WTC11 (cell line): ENCODE data around the gene SLC6A18. TPM values are rescaled to one million over a fixed set of nuclear protein-coding genes. Genes with fewer than 3 reads are reported as not detected.

ENCODE experiments used
- ATAC-seq: fragments of 200-7000 bp; cut with Tn5 transposase; 2 replicates; pipeline ENCODE4 v1.10.0; 2021; ENCODE audit warnings: mild to moderate bottlenecking, moderate library complexity
- CTCF ChIA-PET: fragments of 300-600 bp; sonication (Branson Sonifier 250); formaldehyde crosslinking; loops from one replicate; lab custom pipeline; 2021; ENCODE audit warnings: antibody characterized with exemption; lab: Charles Lee
- POLR2A ChIA-PET: fragments of 350-600 bp; sonication (Branson Sonifier 250); formaldehyde crosslinking; loops from one replicate; lab custom pipeline; 2021; ENCODE audit warnings: antibody characterized with exemption; lab: Charles Lee
- DNase-seq: peaks from one replicate; pipeline ENCODE4 v3.0.0; 2021; ENCODE audit warnings: low spot score
- H3K27ac Mint-ChIP-seq: 2 replicates; pipeline ENCODE4 v1.8.0; 2021; ENCODE audit warnings: mixed read lengths
- H3K27me3 Mint-ChIP-seq: 2 replicates; pipeline ENCODE4 v1.8.0; 2021; ENCODE audit warnings: low read depth, mild to moderate bottlenecking, moderate library complexity, mixed read lengths
- H3K36me3 Mint-ChIP-seq: 2 replicates; pipeline ENCODE4 v1.8.0; 2021; ENCODE audit warnings: mixed read lengths
- H3K4me1 Mint-ChIP-seq: 2 replicates; pipeline ENCODE4 v1.8.0; 2022; ENCODE audit warnings: mixed read lengths
- H3K4me3 Mint-ChIP-seq: 2 replicates; pipeline ENCODE4 v1.8.0; 2021; ENCODE audit warnings: mild to moderate bottlenecking, moderate library complexity, mixed read lengths
- H3K9me3 Mint-ChIP-seq: 2 replicates; pipeline ENCODE4 v1.8.0; 2021; ENCODE audit warnings: mixed read lengths
- CREB1 ChIP-seq: sonication (generic); formaldehyde crosslinking; IDR thresholded peaks from 2 replicates; pipeline ENCODE4 v1.8.0; 2023; ENCODE audit warnings: mild to moderate bottlenecking, missing genetic modification reagents
- CREM ChIP-seq: sonication (generic); formaldehyde crosslinking; IDR thresholded peaks from 2 replicates; pipeline ENCODE4 v1.8.1; 2022; ENCODE audit warnings: mild to moderate bottlenecking, missing genetic modification reagents, moderate library complexity
- E2F5 ChIP-seq: sonication (generic); formaldehyde crosslinking; IDR thresholded peaks from 2 replicates; pipeline ENCODE4 v1.8.1; 2022; ENCODE audit warnings: mild to moderate bottlenecking, moderate library complexity, missing genetic modification reagents
- HMGA2 ChIP-seq: fragments of 250-450 bp; sonication (Bioruptor Pico); IDR thresholded peaks from 2 replicates; pipeline ENCODE4 v1.4.0; 2021; ENCODE audit warnings: mild to moderate bottlenecking, moderate library complexity
- IRF2 ChIP-seq: sonication (generic); formaldehyde crosslinking; IDR thresholded peaks from 2 replicates; pipeline ENCODE4 v1.8.0; 2022; ENCODE audit warnings: low read depth, missing genetic modification reagents, borderline replicate concordance
- JAZF1 ChIP-seq: fragments of 250-450 bp; sonication (Bioruptor Pico); IDR thresholded peaks from 2 replicates; pipeline ENCODE4 v1.9.0; 2021; ENCODE audit warnings: moderate library complexity, mild to moderate bottlenecking, inconsistent platforms
- KAT7 ChIP-seq: sonication (generic); formaldehyde crosslinking; IDR thresholded peaks from 2 replicates; pipeline ENCODE4 v1.8.1; 2023; ENCODE audit warnings: missing genetic modification reagents, mild to moderate bottlenecking, borderline replicate concordance
- PRDM15 ChIP-seq: sonication (generic); formaldehyde crosslinking; IDR thresholded peaks from 2 replicates; pipeline ENCODE4 v1.8.0; 2022; ENCODE audit warnings: missing genetic modification reagents
- SMAD3 ChIP-seq: sonication (generic); formaldehyde crosslinking; IDR thresholded peaks from 2 replicates; pipeline ENCODE4 v1.8.0; 2022; ENCODE audit warnings: missing genetic modification reagents, mild to moderate bottlenecking, borderline replicate concordance
- TEAD4 ChIP-seq: sonication (generic); formaldehyde crosslinking; IDR thresholded peaks from 2 replicates; pipeline ENCODE4 v1.8.0; 2022; ENCODE audit warnings: mild to moderate bottlenecking, missing genetic modification reagents
- USF2 ChIP-seq: sonication (generic); formaldehyde crosslinking; IDR thresholded peaks from 2 replicates; pipeline ENCODE4 v1.8.1; 2023; ENCODE audit warnings: mild to moderate bottlenecking, missing genetic modification reagents, moderate library complexity
- ZNF263 ChIP-seq: sonication (generic); formaldehyde crosslinking; IDR thresholded peaks from 2 replicates; pipeline ENCODE4 v1.8.1; 2022; ENCODE audit warnings: low read depth, mild to moderate bottlenecking, moderate library complexity, missing genetic modification reagents
- ZNF423 ChIP-seq: fragments of 250-450 bp; sonication (Bioruptor Pico); IDR thresholded peaks from 2 replicates; pipeline ENCODE4 v2.1.2; 2022; ENCODE audit warnings: mild to moderate bottlenecking, moderate library complexity
- ZSCAN18 ChIP-seq: fragments of 250-450 bp; sonication (Bioruptor Pico); IDR thresholded peaks from 2 replicates; pipeline ENCODE4 v2.1.2; 2022; ENCODE audit warnings: mild to moderate bottlenecking, moderate library complexity
- total RNA-seq: library from RNA; stranded (reverse); gene quantifications from 3 replicates; pipeline ENCODE4 v1.2.3, GENCODE V29; 2021
- TF ChIP-seq, protein P1 (sequence below): fragments of 250-450 bp; sonication (Bioruptor Pico); IDR thresholded peaks from 2 replicates; pipeline ENCODE4 v1.9.0; 2021; ENCODE audit warnings: moderate library complexity, mild to moderate bottlenecking, inconsistent platforms, borderline replicate concordance
- TF ChIP-seq, protein P2 (sequence below): sonication (generic); formaldehyde crosslinking; IDR thresholded peaks from 2 replicates; pipeline ENCODE4 v1.8.1; 2022; ENCODE audit warnings: missing genetic modification reagents, borderline replicate concordance
- TF ChIP-seq, protein P3 (sequence below): sonication (generic); formaldehyde crosslinking; IDR thresholded peaks from 2 replicates; pipeline ENCODE4 v1.8.1; 2022; ENCODE audit warnings: mild to moderate bottlenecking, missing genetic modification reagents, moderate library complexity, borderline replicate concordance

The SLC6A18 gene
- total RNA-seq, 1 experiment from 2014 or later = not detected

DNA sequence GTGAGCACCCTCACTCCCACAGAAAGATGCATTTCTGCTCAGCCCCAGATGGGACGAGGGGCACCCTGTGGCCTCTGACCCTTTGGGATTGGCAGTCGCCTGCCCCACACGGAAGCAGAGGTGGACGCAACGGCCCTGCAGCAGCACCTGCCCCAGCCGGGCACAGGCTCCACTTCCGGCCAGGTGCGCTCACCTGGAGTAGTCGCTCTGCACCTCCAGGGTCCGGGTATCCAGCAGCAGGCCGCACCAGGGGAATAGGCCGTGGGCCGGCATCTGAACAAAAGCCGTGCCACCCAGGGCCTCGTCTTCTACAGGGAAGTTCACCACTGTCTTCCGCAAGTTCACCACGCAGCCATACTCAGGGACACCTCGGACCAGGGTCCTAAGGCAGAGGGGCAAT, 39.0 kb downstream of the SLC6A18 start:
- ChIA-PET POLR2A (no interaction called here), CTCF (no interaction called here)
- no peak for DNase-seq
- Mint-ChIP-seq H3K9me3 (peaks cover 14% of the 10 kb centered on the region), H3K27ac (no peak overlapping the region)
- ATAC-seq = no peak
- no peak for TF ChIP-seq HMGA2 (CRISPR knock-in tag)
- TF ChIP-seq, protein P1, sequence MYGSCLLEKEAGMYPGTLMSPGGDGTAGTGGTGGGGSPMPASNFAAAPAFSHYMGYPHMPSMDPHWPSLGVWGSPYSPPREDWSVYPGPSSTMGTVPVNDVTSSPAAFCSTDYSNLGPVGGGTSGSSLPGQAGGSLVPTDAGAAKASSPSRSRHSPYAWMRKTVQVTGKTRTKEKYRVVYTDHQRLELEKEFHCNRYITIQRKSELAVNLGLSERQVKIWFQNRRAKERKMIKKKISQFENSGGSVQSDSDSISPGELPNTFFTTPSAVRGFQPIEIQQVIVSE (CRISPR knock-in tag) = no peak
- no peak for TF ChIP-seq TEAD4 (CRISPR knock-in tag)
- TF ChIP-seq PRDM15 (CRISPR knock-in tag) = no peak
- TF ChIP-seq CREM (CRISPR knock-in tag) = no peak
- TF ChIP-seq, protein P2, sequence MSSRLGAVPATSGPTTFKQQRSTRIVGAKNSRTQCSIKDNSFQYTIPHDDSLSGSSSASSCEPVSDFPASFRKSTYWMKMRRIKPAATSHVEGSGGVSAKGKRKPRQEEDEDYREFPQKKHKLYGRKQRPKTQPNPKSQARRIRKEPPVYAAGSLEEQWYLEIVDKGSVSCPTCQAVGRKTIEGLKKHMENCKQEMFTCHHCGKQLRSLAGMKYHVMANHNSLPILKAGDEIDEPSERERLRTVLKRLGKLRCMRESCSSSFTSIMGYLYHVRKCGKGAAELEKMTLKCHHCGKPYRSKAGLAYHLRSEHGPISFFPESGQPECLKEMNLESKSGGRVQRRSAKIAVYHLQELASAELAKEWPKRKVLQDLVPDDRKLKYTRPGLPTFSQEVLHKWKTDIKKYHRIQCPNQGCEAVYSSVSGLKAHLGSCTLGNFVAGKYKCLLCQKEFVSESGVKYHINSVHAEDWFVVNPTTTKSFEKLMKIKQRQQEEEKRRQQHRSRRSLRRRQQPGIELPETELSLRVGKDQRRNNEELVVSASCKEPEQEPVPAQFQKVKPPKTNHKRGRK (CRISPR knock-in tag) = no peak
- no peak for TF ChIP-seq ZSCAN18 (CRISPR knock-in tag)
- TF ChIP-seq, protein P3, sequence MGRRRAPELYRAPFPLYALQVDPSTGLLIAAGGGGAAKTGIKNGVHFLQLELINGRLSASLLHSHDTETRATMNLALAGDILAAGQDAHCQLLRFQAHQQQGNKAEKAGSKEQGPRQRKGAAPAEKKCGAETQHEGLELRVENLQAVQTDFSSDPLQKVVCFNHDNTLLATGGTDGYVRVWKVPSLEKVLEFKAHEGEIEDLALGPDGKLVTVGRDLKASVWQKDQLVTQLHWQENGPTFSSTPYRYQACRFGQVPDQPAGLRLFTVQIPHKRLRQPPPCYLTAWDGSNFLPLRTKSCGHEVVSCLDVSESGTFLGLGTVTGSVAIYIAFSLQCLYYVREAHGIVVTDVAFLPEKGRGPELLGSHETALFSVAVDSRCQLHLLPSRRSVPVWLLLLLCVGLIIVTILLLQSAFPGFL (CRISPR knock-in tag) = no peak
- no peak for TF ChIP-seq SMAD3 (CRISPR knock-in tag)
- no peak for TF ChIP-seq ZNF423 (CRISPR knock-in tag)
- TF ChIP-seq CREB1 (CRISPR knock-in tag) = no peak
- TF ChIP-seq USF2 (CRISPR knock-in tag) = no peak
- TF ChIP-seq ZNF263 (CRISPR knock-in tag) = no peak
- no peak for TF ChIP-seq IRF2 (CRISPR knock-in tag)
- TF ChIP-seq JAZF1 (CRISPR knock-in tag) = no peak
- TF ChIP-seq KAT7 (CRISPR knock-in tag) = no peak
- TF ChIP-seq, all 79 proteins: peak for 0
- H3K4me1 Mint-ChIP-seq = no peaks in the 10 kb centered on the region
- peaks cover 82% of the 10 kb centered on the region for H3K36me3 Mint-ChIP-seq
- peaks cover 7% of the 10 kb centered on the region for H3K27me3 Mint-ChIP-seq
- H3K4me3 Mint-ChIP-seq = no peak overlapping the region

- ATAC-seq (no peak), DNase-seq (no peak)
- POLR2A ChIA-PET = no interaction called here
- Mint-ChIP-seq H3K4me1 (no peaks in the 10 kb centered on the region), H3K27me3 (peaks cover 7% of the 10 kb centered on the region), H3K27ac (no peak overlapping the region), H3K4me3 (no peak overlapping the region), H3K36me3 (peaks cover 83% of the 10 kb centered on the region), H3K9me3 (peaks cover 14% of the 10 kb centered on the region)
- TF ChIP-seq IRF2 (CRISPR knock-in tag) = no peak
- TF ChIP-seq SMAD3 (CRISPR knock-in tag) = no peak
- TF ChIP-seq E2F5 (CRISPR knock-in tag) = no peak
- CTCF ChIA-PET = no interaction called here
Measured at GRCh38 chr5:1265026-1265425, 39.8 kb downstream of the SLC6A18 start.
